Activated naive CD4-positive, alpha-beta T cell (primary cell): ENCODE data around the gene PSMC5.
"Not testable (repeated sequence)": the region's sequence is repeated elsewhere in the genome, so short reads cannot be mapped to it uniquely, and the experiment has no call there.

Source experiments
- DNase-seq, 4 experiments: peaks; one replicate each; lab custom pipeline; 2025; lab: John Stamatoyannopoulos, UW

The PSMC5 gene

GRCh38 chr17:63871646-63872365 is 44.6 kb downstream of the PSMC5 start:
- DNase-seq: not testable (repeated sequence)

- not testable (repeated sequence) for DNase-seq
Observed at GRCh38 chr17:63873577-63873976, 46.3 kb downstream of the PSMC5 start, which contains the start of gene CSH2. Gene CSH2, minus strand, starts transcription at chr17:63873677. Its CDS starts 63 bp downstream, at chr17:63873614.

GRCh38 chr17:63874061-63874626 is 46.9 kb downstream of the PSMC5 start:
- not testable (repeated sequence) for DNase-seq

GRCh38 chr17:63874693-63875092 is 47.5 kb downstream of the PSMC5 start:
- DNase-seq: not testable (repeated sequence)

- not testable (repeated sequence) for DNase-seq
Observed at GRCh38 chr17:63878413-63878812, 51.2 kb downstream of the PSMC5 start.

GRCh38 chr17:63880706-63881105 is 53.5 kb downstream of the PSMC5 start:
- no peak for DNase-seq

- DNase-seq: not testable (repeated sequence)
Observed at GRCh38 chr17:63881337-63881736, 54.1 kb downstream of the PSMC5 start.
